Peyer's patch (tissue), 4 donors: Measurements from ENCODE around the gene GKN1.

Experiments used
- CTCF ChIP-seq, 6 experiments: fragments of 450-650 bp in 4 of 6; fragments of 200-600 bp in 2 of 6; sonication (generic) in 1 of 6; IDR thresholded peaks; one replicate each; pipeline ENCODE4 v1.5.1; 2017 to 2019; ENCODE audit warnings: antibody characterized with exemption in 6 of 6, mild to moderate bottlenecking in 3 of 6, moderate library complexity in 1 of 6
- POLR2A ChIP-seq, 2 donors: fragments of 450-650 bp; IDR thresholded peaks; one replicate each; pipeline ENCODE4 v1.5.1; 2017; ENCODE audit warnings: antibody characterized with exemption in 2 of 2, mild to moderate bottlenecking in 2 of 2, moderate library complexity in 2 of 2

GRCh38 chr2:68948710-68949109 lies 25.7 kb upstream of the GKN1 start:
- TF ChIP-seq CTCF (IDR thresholded peaks at IDR 0.05): no peak
- no peak for TF ChIP-seq POLR2A (IDR thresholded peaks at IDR 0.05)
